ENCODE results near the gene GRK7.

DNA sequence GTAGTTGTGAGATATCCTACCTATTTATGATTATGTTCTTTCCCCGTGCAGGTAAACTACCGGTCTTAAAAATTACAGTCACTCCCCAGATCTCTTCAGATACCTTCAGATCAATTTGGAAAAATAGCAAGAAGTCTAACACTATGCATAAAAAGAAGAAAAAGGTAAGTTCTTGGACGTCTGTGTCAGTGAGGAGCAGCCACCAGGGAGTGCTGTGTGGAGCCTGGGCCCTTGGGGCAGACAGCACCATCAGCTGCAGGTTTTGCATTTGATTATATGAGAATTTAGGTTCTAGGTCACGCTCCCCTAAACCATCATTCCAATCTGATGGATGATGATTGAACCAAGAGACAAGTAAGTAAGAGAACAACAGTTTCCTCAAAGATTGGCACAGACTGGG, 34.0 kb upstream of the GRK7 start:
- TF ChIP-seq, protein P1, sequence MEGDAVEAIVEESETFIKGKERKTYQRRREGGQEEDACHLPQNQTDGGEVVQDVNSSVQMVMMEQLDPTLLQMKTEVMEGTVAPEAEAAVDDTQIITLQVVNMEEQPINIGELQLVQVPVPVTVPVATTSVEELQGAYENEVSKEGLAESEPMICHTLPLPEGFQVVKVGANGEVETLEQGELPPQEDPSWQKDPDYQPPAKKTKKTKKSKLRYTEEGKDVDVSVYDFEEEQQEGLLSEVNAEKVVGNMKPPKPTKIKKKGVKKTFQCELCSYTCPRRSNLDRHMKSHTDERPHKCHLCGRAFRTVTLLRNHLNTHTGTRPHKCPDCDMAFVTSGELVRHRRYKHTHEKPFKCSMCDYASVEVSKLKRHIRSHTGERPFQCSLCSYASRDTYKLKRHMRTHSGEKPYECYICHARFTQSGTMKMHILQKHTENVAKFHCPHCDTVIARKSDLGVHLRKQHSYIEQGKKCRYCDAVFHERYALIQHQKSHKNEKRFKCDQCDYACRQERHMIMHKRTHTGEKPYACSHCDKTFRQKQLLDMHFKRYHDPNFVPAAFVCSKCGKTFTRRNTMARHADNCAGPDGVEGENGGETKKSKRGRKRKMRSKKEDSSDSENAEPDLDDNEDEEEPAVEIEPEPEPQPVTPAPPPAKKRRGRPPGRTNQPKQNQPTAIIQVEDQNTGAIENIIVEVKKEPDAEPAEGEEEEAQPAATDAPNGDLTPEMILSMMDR (conservative IDR thresholded peaks at IDR 0.05; ENCODE audit: low read length), result peak; percentile 45
- TF ChIP-seq EZH2phosphoT487 (IDR thresholded peaks at IDR 0.05; ENCODE audit: borderline replicate concordance), result no peak
